GM18870 (cell line): Measurements from ENCODE around the gene SMAD6.

Experiments used
- ATAC-seq: cut with Tn5 transposase; IDR thresholded peaks from one replicate; pipeline ENCODE4 v1.9.1; 2021; ENCODE audit warnings: moderate library complexity; ENCODE audit not compliant: unreplicated experiment

SMAD6 gene

GRCh38 chr15:66771351-66771650, 69.3 kb downstream of the SMAD6 start:
- ATAC-seq = no peak

- ATAC-seq = no peak
Observed at GRCh38 chr15:66772604-66773128, 70.6 kb downstream of the SMAD6 start.

DNA sequence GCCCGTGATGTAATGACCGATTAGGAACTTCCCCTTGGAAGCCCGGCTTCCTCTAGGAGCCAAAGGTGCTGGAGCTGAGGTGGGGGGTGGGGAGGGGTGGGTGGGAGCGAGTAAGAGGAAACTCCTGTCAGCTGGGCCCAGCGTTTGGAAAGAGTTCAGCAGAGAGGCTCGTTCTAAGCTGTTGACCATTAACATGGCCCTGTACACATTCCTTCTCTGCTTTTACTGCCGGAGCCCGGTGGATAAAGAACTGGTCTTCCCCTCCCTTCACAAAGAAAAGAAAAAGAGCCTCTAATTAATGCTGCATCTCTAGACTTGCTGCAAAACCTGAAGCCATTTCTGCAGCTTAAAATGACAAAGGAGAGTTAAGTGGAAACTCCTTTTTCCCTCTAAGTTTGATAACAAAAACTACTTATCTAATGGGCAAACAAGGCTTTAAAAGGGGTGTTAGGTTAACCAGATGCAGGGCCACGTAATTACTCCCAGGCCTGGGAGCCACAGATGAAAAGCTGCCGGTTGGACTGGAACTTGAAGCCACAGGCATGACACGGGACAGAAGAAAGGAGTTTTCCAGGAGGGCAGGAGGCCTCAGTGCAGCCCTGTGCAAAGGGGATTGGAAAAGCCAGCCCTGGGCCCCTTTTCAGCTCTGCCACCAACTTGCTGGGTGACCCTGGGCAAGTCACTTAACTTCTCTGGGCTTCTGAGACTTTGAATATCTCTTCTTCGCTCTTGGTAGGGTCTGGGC, 71.3 kb downstream of the SMAD6 start:
- no peak for ATAC-seq

DNA sequence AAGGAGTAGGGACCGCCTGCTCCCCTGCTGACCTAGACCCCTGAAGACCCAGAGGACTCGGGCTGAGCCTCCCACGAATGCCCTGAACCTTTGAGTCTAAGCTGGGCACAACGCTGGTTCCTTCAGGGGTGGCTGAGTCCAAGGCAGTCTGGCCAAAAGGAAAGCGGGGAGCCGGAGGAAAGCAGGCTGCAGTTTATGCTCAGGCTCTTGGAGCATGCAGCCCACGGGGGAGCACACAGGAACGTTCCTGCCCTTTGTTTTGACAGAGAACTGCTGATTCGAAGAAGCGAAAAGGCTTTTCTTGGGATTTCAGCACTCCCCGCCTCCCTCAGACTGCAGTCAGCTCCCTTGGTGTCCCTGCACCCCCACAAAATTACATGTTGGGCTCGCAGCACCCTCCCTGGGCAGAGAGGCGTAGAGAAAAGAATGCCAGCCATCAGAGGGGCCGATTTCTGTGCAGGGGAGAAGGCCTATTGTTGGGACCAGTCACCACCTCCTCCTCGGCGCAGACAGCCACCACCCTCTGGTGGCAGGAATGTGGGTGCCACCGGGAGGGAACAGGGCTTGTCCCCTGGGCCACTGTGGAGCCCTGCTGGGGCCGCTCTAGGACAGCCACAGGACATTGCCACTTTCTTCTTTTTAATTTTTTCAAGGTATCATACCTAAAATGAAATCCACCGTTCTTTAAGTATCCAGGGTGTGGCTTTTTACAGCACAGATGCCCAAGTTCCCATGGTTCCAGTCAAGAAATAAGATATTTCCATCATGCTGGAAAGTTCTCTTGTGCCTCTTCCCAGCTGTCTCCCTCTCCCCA, 72.2 kb downstream of the SMAD6 start:
- ATAC-seq = no peak

- ATAC-seq = no peak
Observed at GRCh38 chr15:66775127-66776105, 73.4 kb downstream of the SMAD6 start.

- no peak for ATAC-seq
Observed at GRCh38 chr15:66777054-66777453, 75.0 kb downstream of the SMAD6 start.

DNA sequence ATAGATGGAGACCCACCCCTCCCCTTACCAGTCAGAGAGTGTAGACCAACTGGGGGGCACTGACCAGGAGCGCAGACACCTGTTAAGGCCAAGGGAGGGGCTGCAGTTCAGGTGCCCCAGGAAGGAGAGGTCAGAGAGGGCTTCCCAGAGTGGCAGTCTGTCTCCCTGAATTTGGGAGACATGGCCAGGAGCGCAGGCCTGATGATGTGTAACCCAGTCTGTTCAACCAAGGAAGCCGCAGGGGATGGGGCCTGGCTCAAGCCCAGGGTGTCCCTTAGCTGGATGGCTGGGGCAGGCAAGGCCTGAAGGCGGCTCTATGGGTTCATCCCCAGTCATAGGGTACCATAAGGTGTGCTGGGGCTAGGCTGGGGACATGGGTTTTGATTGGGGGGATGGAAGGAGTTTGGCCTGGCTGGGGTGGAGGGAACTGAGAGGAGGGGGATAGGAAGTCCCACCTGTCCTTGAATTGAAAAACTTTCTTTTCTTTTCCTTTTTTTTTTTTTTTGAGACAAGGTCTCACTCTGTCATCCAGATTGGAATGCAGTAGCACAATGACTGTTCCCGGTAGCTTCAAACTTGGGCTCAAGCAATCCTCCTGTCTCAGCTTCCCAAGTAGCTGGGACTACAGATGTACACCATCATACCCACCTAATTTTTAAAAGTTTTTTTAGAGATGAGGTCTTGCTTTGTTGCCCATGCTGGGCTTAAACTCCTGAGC, 75.7 kb downstream of the SMAD6 start:
- no peak for ATAC-seq

- no peak for ATAC-seq
Observed at GRCh38 chr15:66778314-66778665, 76.3 kb downstream of the SMAD6 start.

DNA sequence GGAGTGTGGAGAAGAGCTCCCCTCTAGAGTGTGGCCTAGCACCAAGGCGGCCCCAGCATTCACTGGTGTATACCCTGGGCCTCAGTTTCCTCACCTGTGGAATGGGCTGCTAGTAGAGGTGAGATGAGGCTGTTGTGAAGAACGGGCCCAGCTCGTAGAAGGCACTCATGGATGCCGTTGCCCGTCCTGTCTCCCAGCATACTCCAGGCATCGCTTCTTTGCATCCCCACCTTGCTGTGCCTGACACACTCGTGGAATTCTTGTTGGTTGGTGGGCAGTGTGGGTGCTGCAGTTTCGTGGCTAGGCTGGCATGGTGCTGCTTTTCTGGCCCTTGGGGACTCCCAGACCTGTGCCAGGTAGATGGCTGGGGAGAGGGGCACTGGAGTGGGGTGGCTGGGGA, 76.7 kb downstream of the SMAD6 start:
- no peak for ATAC-seq

GRCh38 chr15:66779331-66780009, 77.4 kb downstream of the SMAD6 start:
- ATAC-seq = no peak

DNA sequence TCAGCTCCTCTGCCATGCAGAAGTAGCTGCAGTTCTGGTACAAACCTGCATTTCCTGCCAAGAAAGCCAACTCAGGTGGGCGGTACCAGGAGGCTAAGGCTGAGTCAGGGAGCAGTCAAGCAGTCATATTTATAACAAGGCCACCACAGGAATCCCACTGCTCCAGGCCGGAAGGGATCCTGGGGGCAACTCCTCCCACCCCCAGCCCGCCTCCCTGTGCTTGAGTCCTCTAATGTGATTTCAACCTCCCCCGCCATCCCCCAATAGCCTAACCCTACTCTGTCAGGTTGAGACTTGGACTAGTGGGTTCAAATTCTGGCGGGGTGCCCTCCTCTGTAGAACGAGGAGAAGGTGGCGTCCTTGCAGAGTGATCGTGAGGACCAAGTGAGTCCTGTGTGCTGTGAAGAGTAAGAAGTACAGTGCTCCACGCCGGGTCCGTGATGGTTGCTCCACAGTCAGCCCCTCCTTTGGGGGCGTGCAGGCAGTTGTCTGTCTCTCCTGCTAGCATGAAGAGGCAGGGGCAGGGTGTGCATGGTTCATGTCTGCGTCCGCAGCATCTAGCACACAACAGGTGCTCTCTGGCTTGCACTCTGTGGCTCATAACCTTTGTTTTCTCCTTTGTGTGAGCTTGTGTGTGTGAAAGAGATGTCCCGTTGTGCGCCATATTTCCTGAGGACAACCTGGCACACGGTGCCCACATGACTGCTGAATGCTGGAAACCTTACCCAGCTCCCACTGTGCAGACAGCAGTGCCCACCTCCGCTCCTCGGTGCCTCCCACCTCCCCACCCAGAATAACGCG, 78.3 kb downstream of the SMAD6 start:
- no peak for ATAC-seq

DNA sequence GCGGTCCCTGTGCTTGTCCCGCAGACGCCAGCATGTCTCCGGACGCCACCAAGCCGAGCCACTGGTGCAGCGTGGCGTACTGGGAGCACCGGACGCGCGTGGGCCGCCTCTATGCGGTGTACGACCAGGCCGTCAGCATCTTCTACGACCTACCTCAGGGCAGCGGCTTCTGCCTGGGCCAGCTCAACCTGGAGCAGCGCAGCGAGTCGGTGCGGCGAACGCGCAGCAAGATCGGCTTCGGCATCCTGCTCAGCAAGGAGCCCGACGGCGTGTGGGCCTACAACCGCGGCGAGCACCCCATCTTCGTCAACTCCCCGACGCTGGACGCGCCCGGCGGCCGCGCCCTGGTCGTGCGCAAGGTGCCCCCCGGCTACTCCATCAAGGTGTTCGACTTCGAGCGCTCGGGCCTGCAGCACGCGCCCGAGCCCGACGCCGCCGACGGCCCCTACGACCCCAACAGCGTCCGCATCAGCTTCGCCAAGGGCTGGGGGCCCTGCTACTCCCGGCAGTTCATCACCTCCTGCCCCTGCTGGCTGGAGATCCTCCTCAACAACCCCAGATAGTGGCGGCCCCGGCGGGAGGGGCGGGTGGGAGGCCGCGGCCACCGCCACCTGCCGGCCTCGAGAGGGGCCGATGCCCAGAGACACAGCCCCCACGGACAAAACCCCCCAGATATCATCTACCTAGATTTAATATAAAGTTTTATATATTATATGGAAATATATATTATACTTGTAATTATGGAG, 79.1 kb downstream of the SMAD6 start:
- ATAC-seq = no peak

GRCh38 chr15:66782785-66783184, 80.7 kb downstream of the SMAD6 start:
- no peak for ATAC-seq

DNA sequence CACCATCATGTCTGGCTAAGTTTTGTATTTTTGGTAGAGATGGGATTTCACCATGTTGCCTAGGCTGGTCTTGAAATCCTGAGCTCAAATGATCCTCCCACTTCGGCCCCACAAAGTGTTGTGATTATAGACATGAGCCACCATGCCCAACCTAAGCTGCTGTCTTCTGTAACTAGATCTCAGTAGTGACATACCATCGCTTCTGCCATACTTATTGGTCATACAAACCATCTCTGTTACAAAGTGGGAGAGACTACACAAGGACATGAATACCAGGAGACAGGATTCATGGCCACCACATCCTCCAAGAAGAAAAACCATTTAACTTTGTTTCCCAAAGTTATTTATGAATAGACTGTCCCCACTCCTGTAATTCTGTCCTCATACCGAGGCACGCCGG, 81.3 kb downstream of the SMAD6 start:
- no peak for ATAC-seq

DNA sequence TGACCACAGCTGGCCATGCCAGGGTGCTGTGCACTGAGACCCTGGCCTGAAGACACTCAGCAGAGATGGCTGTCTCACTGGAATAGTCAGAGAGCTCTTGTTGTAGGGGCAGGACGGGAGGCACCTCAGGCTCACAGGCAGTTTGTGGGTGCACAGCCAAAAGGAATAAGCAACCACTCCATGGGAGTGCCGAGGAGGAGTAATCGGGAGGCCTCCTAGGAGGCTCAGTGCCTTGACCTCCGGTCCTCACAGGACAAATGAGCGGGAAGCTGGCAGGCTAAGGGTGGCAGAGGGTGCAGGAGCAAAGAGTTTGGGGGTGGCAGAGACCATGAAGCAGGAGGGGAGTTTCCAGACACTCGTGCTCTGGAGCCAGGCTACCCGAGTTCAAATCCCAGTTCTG, 81.7 kb downstream of the SMAD6 start:
- no peak for ATAC-seq

- ATAC-seq = no peak
Observed at GRCh38 chr15:66784174-66784573, 82.1 kb downstream of the SMAD6 start.

DNA sequence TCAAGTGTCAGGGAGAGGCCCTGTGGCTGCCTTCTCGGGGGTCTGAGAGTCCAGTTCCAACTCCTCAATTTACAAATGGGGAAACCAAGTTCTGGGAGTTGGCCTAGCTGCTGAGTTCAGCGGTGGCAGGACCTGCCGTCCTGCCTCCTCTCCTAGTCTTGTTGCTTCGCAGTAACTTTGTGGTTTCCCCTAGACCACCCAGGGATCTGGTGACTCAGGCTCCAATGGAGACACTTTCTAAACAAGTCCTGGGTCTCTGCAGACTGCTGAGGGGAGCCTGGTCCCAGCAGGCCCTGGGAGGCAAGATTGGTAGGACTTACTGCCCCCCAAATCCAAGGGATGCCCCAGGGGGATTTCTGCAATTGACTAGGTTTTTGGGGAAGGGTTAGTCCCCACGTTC, 83.6 kb downstream of the SMAD6 start:
- ATAC-seq = no peak

- no peak for ATAC-seq
Observed at GRCh38 chr15:66786222-66786621, 84.2 kb downstream of the SMAD6 start.
